Esophagus muscularis mucosa (tissue), 3 donors: ENCODE data around the gene ICOSLG.
"Not testable (repeated sequence)": the region's sequence is repeated elsewhere in the genome, so short reads cannot be mapped to it uniquely, and the experiment has no call there.

Experiments
- POLR2A ChIP-seq: fragments of 450-650 bp; IDR thresholded peaks from one replicate; pipeline ENCODE4 v1.6.1; 2017; ENCODE audit warnings: antibody characterized with exemption, moderate library complexity, mild to moderate bottlenecking, low read depth
- POLR2AphosphoS5 ChIP-seq, 2 donors: sonication (generic); formaldehyde crosslinking; IDR thresholded peaks; one replicate each; pipeline ENCODE4 v1.6.1; 2017; ENCODE audit warnings: antibody characterized with exemption in 2 of 2
- TF ChIP-seq, protein P1 (sequence below), 3 experiments: fragments of 200-600 bp in 2 of 3; fragments of 450-650 bp in 1 of 3; sonication (generic) in 2 of 3; IDR thresholded peaks; one replicate each; pipeline ENCODE4 v1.5.1; 2017 to 2019; ENCODE audit warnings: antibody characterized with exemption in 3 of 3, mild to moderate bottlenecking in 2 of 3, moderate library complexity in 1 of 3

DNA sequence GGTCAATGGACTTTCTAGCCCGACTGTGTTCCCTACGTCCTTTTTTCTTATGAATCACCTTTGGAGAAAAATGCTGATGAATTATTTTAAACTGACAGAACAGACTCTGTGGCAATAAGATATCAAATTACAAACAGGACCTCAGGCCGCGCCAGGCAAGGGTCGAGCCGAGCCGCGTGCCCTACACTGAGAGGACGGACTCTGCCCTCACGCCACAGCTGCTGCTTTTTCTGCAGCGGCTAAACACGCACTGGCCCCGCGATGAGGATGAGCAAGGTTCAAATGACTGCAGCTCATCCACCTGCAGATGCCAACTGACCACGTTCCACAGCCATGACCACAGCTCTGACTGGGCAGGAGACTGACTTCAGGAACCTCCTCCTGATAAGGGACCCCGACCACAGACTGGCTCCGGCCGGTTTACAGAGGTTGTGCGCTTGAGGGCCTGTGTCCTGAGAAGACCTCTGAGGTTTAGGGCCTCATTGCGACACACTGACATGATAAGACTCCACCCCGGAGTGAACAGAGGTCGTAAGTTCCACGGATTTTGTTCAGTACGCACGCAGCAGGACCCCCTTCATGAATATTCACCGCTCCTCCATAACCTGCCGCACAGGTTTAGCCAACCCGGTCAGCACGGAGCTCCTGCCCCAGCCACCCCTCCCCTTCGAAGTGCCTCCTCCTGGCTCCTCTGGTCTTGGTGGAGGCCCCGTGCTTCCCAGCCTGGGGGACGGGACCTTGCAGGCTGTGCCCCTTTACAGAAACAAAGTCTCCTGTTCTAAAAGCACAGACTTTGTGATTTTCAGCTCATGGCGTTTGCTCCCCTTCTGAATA, 8.7 kb upstream of the ICOSLG start:
- TF ChIP-seq, protein P1, sequence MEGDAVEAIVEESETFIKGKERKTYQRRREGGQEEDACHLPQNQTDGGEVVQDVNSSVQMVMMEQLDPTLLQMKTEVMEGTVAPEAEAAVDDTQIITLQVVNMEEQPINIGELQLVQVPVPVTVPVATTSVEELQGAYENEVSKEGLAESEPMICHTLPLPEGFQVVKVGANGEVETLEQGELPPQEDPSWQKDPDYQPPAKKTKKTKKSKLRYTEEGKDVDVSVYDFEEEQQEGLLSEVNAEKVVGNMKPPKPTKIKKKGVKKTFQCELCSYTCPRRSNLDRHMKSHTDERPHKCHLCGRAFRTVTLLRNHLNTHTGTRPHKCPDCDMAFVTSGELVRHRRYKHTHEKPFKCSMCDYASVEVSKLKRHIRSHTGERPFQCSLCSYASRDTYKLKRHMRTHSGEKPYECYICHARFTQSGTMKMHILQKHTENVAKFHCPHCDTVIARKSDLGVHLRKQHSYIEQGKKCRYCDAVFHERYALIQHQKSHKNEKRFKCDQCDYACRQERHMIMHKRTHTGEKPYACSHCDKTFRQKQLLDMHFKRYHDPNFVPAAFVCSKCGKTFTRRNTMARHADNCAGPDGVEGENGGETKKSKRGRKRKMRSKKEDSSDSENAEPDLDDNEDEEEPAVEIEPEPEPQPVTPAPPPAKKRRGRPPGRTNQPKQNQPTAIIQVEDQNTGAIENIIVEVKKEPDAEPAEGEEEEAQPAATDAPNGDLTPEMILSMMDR (IDR thresholded peaks at IDR 0.05) = not testable (repeated sequence)
- TF ChIP-seq POLR2A; POLR2AphosphoS5 (IDR thresholded peaks at IDR 0.05): not testable (repeated sequence)
